OCI-LY1 (cell line): Measurements from ENCODE around the gene MIX23.

Experiments used
- H2AFZ ChIP-seq: fragments of 200-600 bp; sonication (generic), shearing (Covaris generic); 2 replicates; pipeline ENCODE4 v1.6.0; 2014; ENCODE audit warnings: antibody characterized with exemption, mild to moderate bottlenecking, low read length
- H3F3A ChIP-seq: fragments of 200-600 bp; sonication (generic), shearing (Covaris generic); 2 replicates; pipeline ENCODE4 v1.6.0; 2014; ENCODE audit warnings: mild to moderate bottlenecking, antibody characterized with exemption, low read length, moderate library complexity; ENCODE audit not compliant: insufficient read depth
- H3K27ac ChIP-seq: fragments of 200-600 bp; sonication (generic); 2 replicates; pipeline ENCODE4 v1.5.1; 2014; ENCODE audit warnings: low read length, mixed run types, mild to moderate bottlenecking, low read depth; ENCODE audit not compliant: poor library complexity, severe bottlenecking
- H3K27me3 ChIP-seq: fragments of 200-600 bp; sonication (generic); 2 replicates; pipeline ENCODE4 v1.6.0; 2014; ENCODE audit warnings: antibody characterized with exemption, mild to moderate bottlenecking, low read length, moderate library complexity; ENCODE audit not compliant: insufficient read depth
- H3K36me3 ChIP-seq: fragments of 200-600 bp; sonication (generic); 2 replicates; pipeline ENCODE4 v1.6.1; 2014; ENCODE audit warnings: mild to moderate bottlenecking, antibody characterized with exemption, low read length, moderate library complexity, mixed read lengths; ENCODE audit not compliant: insufficient read depth
- H3K4me1 ChIP-seq: fragments of 200-600 bp; sonication (generic); 2 replicates; pipeline ENCODE4 v1.5.1; 2014; ENCODE audit warnings: mild to moderate bottlenecking, low read length, moderate library complexity; ENCODE audit not compliant: insufficient read depth, severe bottlenecking
- H3K4me2 ChIP-seq: fragments of 200-600 bp; sonication (generic), shearing (Covaris generic); 2 replicates; pipeline ENCODE4 v1.6.1; 2014; ENCODE audit warnings: low read length
- H3K4me3 ChIP-seq: fragments of 200-600 bp; sonication (generic); 2 replicates; pipeline ENCODE4 v1.5.1; 2014; ENCODE audit warnings: low read length, low read depth, mild to moderate bottlenecking, mixed read lengths; ENCODE audit not compliant: poor library complexity, severe bottlenecking
- H3K79me2 ChIP-seq: fragments of 200-600 bp; shearing (Covaris generic); 2 replicates; pipeline ENCODE4 v1.6.1; 2016; ENCODE audit warnings: mixed run types, low read length, mixed read lengths; ENCODE audit not compliant: insufficient read depth
- H3K9ac ChIP-seq: fragments of 200-600 bp; sonication (generic), shearing (Covaris generic); 2 replicates; pipeline ENCODE4 v1.6.1; 2014; ENCODE audit warnings: mild to moderate bottlenecking, low read length, mixed read lengths
- H3K9me2 ChIP-seq: fragments of 200-600 bp; sonication (generic), shearing (Covaris generic); 2 replicates; pipeline ENCODE4 v1.6.1; 2014; ENCODE audit warnings: low read depth, mild to moderate bottlenecking, low read length, mixed read lengths
- H3K9me3 ChIP-seq: fragments of 200-600 bp; shearing (Covaris generic); 2 replicates; pipeline ENCODE4 v1.6.1; 2014; ENCODE audit warnings: low read length, mixed read lengths
- H4K20me1 ChIP-seq: fragments of 200-600 bp; sonication (generic), shearing (Covaris generic); 2 replicates; pipeline ENCODE4 v1.6.0; 2016; ENCODE audit warnings: mild to moderate bottlenecking, low read length; ENCODE audit not compliant: insufficient read depth
- EZH2 ChIP-seq: fragments of 200-600 bp; sonication (generic), shearing (Covaris generic); IDR thresholded peaks from 2 replicates; pipeline ENCODE4 v1.8.0; 2017; ENCODE audit warnings: borderline replicate concordance, mixed run types, mild to moderate bottlenecking, antibody characterized with exemption, low read length, moderate library complexity, mixed read lengths
- TF ChIP-seq, protein P1 (sequence below): fragments of 200-600 bp; sonication (generic), shearing (Covaris generic); IDR thresholded peaks from 2 replicates; pipeline ENCODE4 v1.5.1; 2017; ENCODE audit warnings: mild to moderate bottlenecking, antibody characterized with exemption, low read length, moderate library complexity, mixed read lengths

MIX23 gene

GRCh38 chr3:122389892-122390291, 6.9 kb upstream of the MIX23 start:
- Histone ChIP-seq H3K9me2 (no peaks in the 10 kb centered on the region), H3K27me3 (no peaks in the 10 kb centered on the region), H4K20me1 (no peaks in the 10 kb centered on the region), H3K4me2 (no peak overlapping the region), H3K9me3 (no peaks in the 10 kb centered on the region), H3K4me3 (no peak overlapping the region), H3F3A (no peaks in the 10 kb centered on the region; the same call in 1 of the 2 replicates), H3K79me2 (peaks cover 30% of the 10 kb centered on the region; the same call in 1 of the 2 replicates), H2AFZ (no peak overlapping the region), H3K36me3 (peaks cover 31% of the 10 kb centered on the region), H3K9ac (no peak overlapping the region), H3K4me1 (peaks cover 36% of the 10 kb centered on the region), H3K27ac (no peak overlapping the region)
- no peak for TF ChIP-seq EZH2
- TF ChIP-seq, protein P1, sequence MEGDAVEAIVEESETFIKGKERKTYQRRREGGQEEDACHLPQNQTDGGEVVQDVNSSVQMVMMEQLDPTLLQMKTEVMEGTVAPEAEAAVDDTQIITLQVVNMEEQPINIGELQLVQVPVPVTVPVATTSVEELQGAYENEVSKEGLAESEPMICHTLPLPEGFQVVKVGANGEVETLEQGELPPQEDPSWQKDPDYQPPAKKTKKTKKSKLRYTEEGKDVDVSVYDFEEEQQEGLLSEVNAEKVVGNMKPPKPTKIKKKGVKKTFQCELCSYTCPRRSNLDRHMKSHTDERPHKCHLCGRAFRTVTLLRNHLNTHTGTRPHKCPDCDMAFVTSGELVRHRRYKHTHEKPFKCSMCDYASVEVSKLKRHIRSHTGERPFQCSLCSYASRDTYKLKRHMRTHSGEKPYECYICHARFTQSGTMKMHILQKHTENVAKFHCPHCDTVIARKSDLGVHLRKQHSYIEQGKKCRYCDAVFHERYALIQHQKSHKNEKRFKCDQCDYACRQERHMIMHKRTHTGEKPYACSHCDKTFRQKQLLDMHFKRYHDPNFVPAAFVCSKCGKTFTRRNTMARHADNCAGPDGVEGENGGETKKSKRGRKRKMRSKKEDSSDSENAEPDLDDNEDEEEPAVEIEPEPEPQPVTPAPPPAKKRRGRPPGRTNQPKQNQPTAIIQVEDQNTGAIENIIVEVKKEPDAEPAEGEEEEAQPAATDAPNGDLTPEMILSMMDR = no peak

DNA sequence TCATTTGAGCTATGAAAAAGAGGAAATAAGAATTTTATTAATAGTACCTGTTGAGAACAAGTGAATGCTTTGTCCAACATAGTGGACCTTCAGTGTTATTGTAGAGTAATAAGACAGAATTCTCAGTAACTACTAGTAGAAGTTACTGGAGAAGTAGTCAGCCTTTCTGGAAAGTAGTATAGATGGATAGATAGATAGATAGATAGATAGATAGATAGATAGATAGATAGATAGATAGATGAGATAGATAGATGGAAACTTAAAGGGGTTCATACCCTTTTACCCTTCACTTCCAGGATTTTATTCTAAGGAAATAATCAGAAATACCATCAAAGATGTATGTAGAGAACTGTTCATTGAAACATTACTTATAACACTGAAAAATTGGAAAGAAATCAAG, 6.2 kb upstream of the MIX23 start:
- TF ChIP-seq, protein P1 = no peak
- TF ChIP-seq EZH2 = no peak
- no peaks in the 10 kb centered on the region for H3K9me2 ChIP-seq
- no peak overlapping the region for H3K27ac ChIP-seq
- no peak overlapping the region for H3K4me3 ChIP-seq
- no peaks in the 10 kb centered on the region; the same call in 1 of the 2 replicates for H3F3A ChIP-seq
- H3K9me3 ChIP-seq = no peaks in the 10 kb centered on the region
- no peak overlapping the region for H3K4me2 ChIP-seq
- H2AFZ ChIP-seq = no peak overlapping the region
- peaks cover 41% of the 10 kb centered on the region for H3K4me1 ChIP-seq
- no peaks in the 10 kb centered on the region for H4K20me1 ChIP-seq
- no peaks in the 10 kb centered on the region for H3K27me3 ChIP-seq
- peaks cover 29% of the 10 kb centered on the region for H3K36me3 ChIP-seq
- peaks cover 35% of the 10 kb centered on the region; the same call in 1 of the 2 replicates for H3K79me2 ChIP-seq
- no peak overlapping the region for H3K9ac ChIP-seq

GRCh38 chr3:122387709-122388108, 4.7 kb upstream of the MIX23 start:
- no peak overlapping the region; the same call in 1 of the 2 replicates for H3K4me2 ChIP-seq
- H3K36me3 ChIP-seq = peaks cover 19% of the 10 kb centered on the region; the same call in 1 of the 2 replicates
- no peak overlapping the region for H3K9ac ChIP-seq
- H3K4me1 ChIP-seq = peaks cover 46% of the 10 kb centered on the region
- H2AFZ ChIP-seq = no peak overlapping the region
- H3K9me3 ChIP-seq = no peaks in the 10 kb centered on the region
- no peaks in the 10 kb centered on the region; the same call in 1 of the 2 replicates for H3F3A ChIP-seq
- H3K79me2 ChIP-seq = peaks cover 37% of the 10 kb centered on the region
- H3K4me3 ChIP-seq = no peak overlapping the region
- no peaks in the 10 kb centered on the region for H3K27me3 ChIP-seq
- H3K9me2 ChIP-seq = no peaks in the 10 kb centered on the region
- H3K27ac ChIP-seq = no peak overlapping the region
- TF ChIP-seq, protein P1 = peak; percentile 4; the same call in 1 of the 2 replicates
- no peak for TF ChIP-seq EZH2
- no peaks in the 10 kb centered on the region for H4K20me1 ChIP-seq
